Measurements from ENCODE around the gene COL8A1. TPM values are rescaled to one million over a fixed set of nuclear protein-coding genes. Genes with fewer than 3 reads are reported as not detected.
"Not testable (repeated sequence)": the region's sequence is repeated elsewhere in the genome, so short reads cannot be mapped to it uniquely, and the experiment has no call there.

COL8A1 gene
- total RNA-seq, 1 donor from 2014 or later, result 0.75 TPM

- DNase-seq (ENCODE audit: low spot score), result no peak
- no peak for ATAC-seq
Measured at GRCh38 chr3:99702953-99703943, 64.9 kb downstream of the COL8A1 start.

- ATAC-seq, result no peak
- DNase-seq (ENCODE audit: low spot score), result no peak
Measured at GRCh38 chr3:99704417-99704816, 66.0 kb downstream of the COL8A1 start.

- DNase-seq (ENCODE audit: low spot score) (no peak), ATAC-seq (no peak)
Measured at GRCh38 chr3:99706410-99706809, 68.0 kb downstream of the COL8A1 start.

GRCh38 chr3:99708207-99708745 lies 69.9 kb downstream of the COL8A1 start:
- ATAC-seq, result no peak
- DNase-seq (ENCODE audit: low spot score), result no peak

- no peak for DNase-seq (ENCODE audit: low spot score)
Measured at GRCh38 chr3:99709686-99710085, 71.3 kb downstream of the COL8A1 start.

GRCh38 chr3:99710094-99710493 lies 71.7 kb downstream of the COL8A1 start:
- no peak for DNase-seq (ENCODE audit: low spot score)
- ATAC-seq, result no peak

More at GRCh38 chr3:99709686-99710085, 71.3 kb downstream of the COL8A1 start:
- no peak for ATAC-seq

GRCh38 chr3:99711351-99711750 lies 73.0 kb downstream of the COL8A1 start:
- ATAC-seq, result no peak
- no peak for DNase-seq (ENCODE audit: low spot score)

GRCh38 chr3:99712291-99712954 lies 74.0 kb downstream of the COL8A1 start:
- no peak for DNase-seq (ENCODE audit: low spot score)
- no peak for ATAC-seq

GRCh38 chr3:99713440-99713839 lies 75.0 kb downstream of the COL8A1 start:
- DNase-seq (ENCODE audit: low spot score) (no peak), ATAC-seq (no peak)

GRCh38 chr3:99714146-99714545 lies 75.8 kb downstream of the COL8A1 start:
- ATAC-seq, result no peak

GRCh38 chr3:99714575-99714974 lies 76.2 kb downstream of the COL8A1 start:
- ATAC-seq (no peak), DNase-seq (ENCODE audit: low spot score) (no peak)

More at GRCh38 chr3:99714146-99714545, 75.8 kb downstream of the COL8A1 start:
- no peak for DNase-seq (ENCODE audit: low spot score)

- DNase-seq (ENCODE audit: low spot score) (no peak), ATAC-seq (no peak)
Measured at GRCh38 chr3:99716463-99716995, 78.1 kb downstream of the COL8A1 start.

- ATAC-seq (no peak), DNase-seq (ENCODE audit: low spot score) (no peak)
Measured at GRCh38 chr3:99720985-99721632, 82.7 kb downstream of the COL8A1 start.

GRCh38 chr3:99721633-99722007 lies 83.2 kb downstream of the COL8A1 start:
- no peak for ATAC-seq
- no peak for DNase-seq (ENCODE audit: low spot score)

GRCh38 chr3:99724276-99724675 lies 85.9 kb downstream of the COL8A1 start:
- no peak for ATAC-seq
- no peak for DNase-seq (ENCODE audit: low spot score)

- ATAC-seq (no peak), DNase-seq (ENCODE audit: low spot score) (no peak)
Measured at GRCh38 chr3:99730870-99731269, 92.5 kb downstream of the COL8A1 start.

GRCh38 chr3:99731499-99731898 lies 93.1 kb downstream of the COL8A1 start:
- DNase-seq (ENCODE audit: low spot score), result no peak
- no peak for ATAC-seq

GRCh38 chr3:99740371-99740770 lies 102.0 kb downstream of the COL8A1 start:
- DNase-seq (ENCODE audit: low spot score); ATAC-seq: not testable (repeated sequence)

GRCh38 chr3:99741588-99741987 lies 103.2 kb downstream of the COL8A1 start:
- DNase-seq (ENCODE audit: low spot score) (no peak), ATAC-seq (no peak)

- DNase-seq (ENCODE audit: low spot score), result no peak
- ATAC-seq, result no peak
Measured at GRCh38 chr3:99747915-99748314, 109.5 kb downstream of the COL8A1 start.

GRCh38 chr3:99751649-99752048 lies 113.3 kb downstream of the COL8A1 start:
- ATAC-seq (no peak), DNase-seq (ENCODE audit: low spot score) (no peak)

Measured in left lobe of liver (tissue), 2 donors.